GM19463 (cell line): ENCODE results near the gene PLXNB2.
A peak's percentile ranks its signal among the peaks of the same experiment; 100 is the strongest.

Source experiments
- ATAC-seq: cut with Tn5 transposase; IDR thresholded peaks from one replicate; pipeline ENCODE4 v1.9.1; 2021; ENCODE audit warnings: mild to moderate bottlenecking, moderate library complexity; ENCODE audit not compliant: unreplicated experiment

The PLXNB2 gene

DNA sequence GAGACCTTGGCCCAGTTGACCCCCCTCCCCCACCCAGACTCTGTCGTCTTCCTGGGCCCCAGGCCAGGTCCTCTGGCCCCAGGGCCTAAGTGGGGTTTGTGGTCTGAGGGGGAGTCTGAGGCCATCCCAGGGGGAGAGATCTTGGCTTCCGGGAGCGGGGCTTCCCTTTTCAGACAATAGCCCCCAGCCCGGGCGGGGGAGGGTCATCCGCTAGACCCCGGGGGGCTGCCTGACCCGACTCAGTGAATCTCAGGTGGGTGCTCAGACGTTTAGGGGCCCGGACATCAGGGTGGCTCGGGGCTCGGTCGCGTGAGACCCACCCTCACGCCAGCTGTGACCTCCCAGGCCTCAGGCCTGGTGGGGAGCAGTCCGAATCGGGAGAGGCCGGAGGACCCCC, 37.9 kb downstream of the PLXNB2 start:
- no peak for ATAC-seq

DNA sequence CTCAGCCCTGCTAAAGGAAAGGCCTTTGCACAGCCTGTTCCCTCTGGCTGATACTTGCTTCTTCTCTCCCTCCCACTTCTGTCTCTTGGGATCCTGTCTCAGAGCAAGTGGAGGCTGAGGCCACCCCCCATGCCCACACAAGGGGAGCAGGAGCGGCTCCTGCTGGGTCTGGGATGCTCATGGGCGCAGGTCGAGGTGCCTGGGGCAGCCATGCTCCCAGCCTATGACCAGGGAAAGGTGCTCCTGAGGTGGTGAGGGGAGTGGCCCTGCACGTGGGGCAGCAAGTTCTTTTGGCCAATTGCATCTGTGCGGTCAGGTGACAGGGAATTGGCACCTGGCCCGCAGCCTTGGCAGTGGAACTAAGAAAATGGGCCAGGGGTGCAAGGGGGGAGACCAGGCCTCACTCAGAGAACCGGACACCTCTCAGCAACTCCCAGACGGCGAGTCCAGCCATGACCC, 38.8 kb downstream of the PLXNB2 start:
- ATAC-seq = no peak

DNA sequence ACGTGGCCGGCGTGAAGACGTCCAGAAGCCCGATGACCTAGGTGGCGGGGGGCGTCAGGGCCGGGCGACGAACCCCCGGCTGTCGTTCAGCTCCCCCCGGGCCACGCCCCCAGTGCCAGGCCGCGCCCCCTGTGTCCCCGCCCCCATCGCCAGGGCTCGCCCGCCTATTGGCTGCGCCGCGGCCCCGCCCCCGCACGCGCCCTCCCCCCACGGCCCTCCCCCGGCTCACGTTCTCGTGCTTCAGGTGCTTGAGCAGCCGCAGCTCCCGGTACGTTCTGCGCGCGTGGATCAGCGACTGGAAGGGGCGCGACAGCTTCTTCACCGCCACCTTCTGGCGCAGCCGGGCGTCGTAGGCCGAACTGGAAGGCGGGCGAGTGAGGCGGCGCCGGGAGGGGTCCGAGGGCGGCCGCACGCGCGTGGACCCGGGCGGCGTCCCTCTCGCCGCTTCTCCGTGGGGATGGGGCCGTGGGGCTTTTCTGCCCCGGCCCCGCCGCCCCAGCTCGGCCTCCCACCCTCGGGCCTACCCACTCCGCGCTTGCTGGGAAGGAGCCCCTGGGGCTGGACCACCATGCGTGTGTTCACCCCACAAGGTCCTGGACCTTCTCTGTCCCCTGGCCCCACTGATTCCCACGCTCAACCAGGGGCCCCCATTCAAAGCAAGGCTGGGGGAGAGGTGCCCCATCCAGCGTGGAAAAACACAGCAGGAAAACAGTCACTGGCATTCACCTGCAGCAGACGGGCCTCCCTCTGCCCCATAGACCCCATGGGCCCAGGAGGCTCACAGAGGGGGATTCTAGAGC, 39.7 kb downstream of the PLXNB2 start:
- ATAC-seq = no peak

DNA sequence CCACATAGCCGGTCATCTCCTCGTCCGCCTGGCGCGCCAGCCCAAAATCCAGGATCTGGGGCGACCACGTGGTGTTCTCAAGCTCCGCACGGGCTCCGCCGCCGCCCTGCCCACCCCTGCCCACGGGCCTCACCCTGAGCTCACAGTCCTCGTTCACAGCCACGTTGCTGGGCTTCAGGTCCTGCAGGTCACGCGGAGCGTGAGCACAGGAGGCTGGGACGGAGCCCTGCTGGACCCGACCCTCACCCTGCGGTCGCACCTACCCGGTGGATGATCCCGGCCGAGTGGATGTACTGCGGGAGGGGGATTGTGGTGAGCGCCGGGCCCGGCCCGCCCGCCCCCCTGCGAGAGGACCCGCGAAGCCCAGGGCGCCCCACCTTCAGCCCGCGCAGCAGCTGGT, 40.5 kb downstream of the PLXNB2 start:
- no peak for ATAC-seq

DNA sequence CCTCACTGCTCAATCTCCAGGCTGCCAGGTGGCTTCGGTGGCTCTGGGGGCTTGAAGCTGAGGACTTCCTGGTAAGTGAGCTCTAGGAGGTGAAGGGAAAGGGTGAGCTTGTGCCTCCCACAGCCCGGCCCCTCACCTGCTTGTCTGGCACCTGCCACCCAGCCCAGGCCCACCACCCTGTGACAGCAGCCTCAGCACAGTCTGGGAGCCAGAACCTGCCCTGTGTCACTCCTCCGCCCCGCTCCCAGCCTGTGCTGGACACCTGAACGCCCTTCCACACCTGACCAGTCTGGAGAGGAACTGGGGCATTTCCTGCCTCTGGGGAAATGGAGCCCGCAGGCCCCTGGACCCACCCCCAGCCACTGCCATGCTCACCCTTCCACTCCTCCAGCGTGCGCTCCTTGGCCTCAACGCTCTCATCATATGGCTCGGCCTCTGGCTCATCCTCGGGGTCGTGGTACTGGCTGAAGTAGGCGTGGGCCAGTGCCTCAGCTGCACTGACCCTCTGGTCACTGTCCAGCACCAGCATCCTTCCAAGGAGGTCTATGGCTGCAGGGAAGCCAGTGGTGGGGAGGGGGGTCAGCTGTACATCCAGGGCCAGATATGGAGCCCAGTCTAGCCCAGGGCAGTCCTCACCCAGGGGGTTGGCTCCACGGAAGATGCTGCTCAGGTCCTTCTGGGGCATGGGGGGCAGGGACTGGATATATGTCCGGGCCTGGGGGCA, 42.3 kb downstream of the PLXNB2 start:
- ATAC-seq = no peak

DNA sequence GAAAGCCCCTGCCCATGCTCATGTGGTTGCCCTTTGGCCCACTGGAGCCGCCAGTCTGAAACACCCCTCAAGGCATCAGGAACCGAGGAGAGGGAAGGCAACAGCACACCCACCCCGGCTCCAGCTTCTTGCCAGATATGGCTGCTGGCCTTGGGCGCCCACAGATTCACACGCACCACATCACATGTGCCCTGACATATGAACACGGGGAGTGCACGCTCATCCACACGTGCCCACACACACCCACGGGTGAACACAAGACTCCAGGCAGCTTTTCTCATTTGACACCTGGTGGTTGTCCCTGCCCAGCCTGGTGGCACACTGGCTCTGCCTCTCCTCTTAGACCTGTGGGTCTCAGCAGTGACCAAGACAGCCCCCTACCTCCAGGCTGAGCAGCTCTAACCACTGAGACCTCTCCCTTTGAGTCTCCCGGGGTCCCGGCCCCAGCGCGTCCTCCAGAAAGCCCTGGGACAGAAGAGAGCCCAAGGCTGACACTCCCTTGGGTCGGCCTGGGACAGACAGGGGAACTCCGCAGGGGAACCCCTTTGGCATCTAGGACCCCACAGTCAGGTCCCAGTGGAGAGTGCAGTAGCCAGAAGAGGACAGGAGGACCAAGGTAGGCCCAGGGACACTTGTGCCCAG, 43.2 kb downstream of the PLXNB2 start:
- no peak for ATAC-seq

DNA sequence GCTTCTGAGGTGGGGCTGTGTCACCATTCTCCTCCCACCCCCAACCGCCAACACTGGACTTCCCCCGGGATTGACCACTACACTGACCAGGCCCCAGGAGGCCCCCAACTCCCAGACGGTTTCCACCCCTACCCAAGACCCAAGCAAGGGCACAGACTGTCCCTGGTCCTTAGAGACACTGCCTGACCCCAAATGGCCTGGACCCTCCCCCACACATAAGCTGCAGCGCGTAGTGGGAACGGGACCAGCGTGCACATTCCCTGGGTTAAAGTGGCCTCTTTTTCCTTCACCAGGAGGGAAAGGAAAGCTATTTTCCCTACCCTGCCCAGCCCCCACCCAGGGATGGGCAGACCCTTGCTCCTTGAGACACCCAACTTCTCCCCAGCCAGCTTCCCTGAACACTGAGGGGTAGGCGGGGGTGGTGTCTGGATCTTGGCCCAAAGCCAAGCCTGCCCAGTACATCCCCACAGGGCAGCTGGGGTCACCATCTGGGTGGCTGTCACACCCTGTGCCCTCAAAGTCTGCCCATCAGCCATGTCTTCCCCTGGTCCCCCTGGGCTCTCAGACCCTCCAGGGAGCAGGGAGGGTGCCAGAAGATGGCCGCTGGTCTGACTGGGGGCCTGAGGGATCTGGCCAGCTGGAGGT, 44.4 kb downstream of the PLXNB2 start:
- ATAC-seq = no peak

DNA sequence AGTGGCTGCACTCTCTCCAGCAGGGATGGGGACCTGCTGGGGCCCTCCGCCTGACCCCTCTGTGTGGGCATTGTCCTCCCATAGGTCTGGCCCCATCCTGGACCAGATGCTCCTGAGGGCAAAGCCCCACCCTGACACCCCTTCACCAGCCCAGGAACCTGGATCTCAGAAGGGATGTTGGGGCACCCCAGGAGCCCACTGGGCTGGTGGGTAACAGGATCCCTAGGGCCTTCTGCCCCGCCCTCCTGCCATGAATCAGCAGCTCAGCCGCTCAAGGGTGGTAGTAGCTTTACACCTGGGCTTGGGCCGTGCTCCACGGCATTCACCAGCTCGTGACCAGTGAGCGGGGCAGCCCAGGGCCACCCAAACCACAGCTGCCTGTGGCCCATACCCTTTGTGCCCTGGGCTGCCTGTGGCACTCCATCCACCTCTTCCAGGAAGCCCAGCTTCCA, 45.0 kb downstream of the PLXNB2 start:
- ATAC-seq = no peak

DNA sequence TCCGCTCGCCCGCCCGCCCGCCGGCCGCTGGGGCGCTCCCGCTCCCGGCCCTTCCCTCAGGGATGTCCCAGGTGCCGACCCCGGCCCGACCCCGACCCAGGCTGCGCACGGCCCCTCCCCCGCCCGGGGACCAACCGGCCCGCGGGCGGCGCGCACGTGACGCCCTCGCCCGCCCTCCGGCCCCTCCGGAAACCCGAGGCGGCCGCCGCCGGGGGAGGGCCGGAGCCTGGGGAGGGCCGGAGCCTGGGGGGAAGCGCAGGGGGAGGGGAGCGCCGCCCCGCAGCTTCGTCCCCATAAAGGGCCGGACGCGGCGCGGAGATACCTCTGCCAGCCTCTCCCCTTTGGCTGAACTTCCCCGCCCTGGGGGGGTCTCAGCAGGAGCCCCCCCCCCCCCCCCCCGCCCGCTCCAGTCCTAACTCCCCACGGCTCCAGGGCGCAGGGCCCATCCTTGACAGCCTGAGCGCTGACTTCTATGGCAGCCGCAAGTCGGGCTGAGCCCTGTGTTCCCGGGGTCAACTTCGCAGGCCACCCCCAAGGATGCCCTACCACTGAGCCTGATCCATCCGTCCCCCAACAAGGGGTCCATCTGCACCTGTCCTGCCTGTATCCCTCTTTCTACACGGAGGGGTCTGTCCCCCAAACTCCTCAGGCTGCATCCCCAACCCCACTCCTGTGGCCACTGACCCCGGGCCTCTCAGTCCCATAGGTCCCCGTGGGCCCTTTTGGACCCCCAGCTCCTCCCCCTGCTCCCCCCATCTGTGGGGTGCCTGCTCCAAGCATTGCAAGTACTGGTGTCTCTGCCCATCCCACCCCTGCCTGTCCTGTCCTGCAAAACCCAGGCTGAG, 45.6 kb downstream of the PLXNB2 start, which contains the start of gene MAPK12:
Gene MAPK12, minus strand, starts transcription at position 69 of the 845 bp plus-strand sequence. CDS start 174 bp downstream, outside the sequence.
- ATAC-seq = peak; percentile 54

DNA sequence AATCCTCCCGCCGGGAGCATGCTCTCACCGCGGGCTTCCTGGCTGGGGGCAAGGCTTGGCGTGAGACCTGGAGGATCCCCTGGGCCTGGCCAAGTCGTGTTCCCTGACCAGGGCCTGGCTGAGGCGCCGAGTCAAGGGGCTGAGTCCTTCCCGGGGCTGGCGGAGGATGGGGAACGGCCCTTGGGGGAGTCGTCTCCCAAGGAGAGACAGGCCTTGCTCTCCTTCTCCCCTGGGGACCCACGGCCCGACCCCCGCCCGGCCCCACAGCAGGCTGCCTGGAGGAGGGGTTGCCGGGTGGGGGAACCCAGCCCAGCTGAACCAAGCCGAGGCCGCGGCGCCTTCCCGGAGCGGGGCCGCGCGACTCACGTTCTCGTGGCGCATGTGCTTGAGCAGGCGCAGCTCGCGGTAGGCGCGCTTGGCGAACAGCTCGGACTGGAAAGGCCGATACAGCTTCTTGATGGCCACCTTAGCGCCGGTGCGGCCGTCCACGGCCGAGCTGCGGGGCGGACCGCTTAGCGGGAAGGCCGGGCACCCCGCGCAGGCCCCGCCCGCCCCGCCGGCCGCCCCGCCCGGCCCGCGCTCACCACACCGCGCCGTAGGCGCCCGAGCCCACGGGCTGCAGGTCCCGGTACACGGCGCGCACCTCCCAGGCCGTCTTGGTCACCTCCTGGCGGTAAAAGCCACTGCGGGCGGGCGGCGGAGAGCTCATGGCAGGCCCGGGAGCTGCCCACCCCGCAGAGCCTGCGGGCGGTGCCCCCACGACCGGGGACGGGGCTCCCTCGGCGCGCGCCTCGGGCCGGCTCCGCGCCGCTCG, 46.4 kb downstream of the PLXNB2 start:
- ATAC-seq = peak; percentile 28

DNA sequence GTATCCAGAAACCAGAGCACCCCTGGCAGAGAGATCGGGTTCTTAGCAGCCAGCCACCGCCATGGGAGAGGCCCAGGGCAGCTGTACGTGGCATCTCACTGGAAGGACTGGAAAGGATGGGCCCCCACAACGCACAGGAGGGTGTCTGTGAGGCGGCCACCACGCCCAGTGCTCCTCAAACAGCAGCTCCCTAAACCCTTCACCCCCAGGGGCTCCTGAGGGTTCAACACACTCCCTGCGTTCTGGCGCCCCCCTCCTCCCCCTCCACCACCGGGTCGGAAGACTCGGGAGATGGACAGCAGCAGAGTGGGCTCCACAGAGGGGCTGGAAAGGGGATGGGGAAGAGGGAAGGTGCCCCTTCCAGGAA, 47.0 kb downstream of the PLXNB2 start:
- ATAC-seq = no peak

DNA sequence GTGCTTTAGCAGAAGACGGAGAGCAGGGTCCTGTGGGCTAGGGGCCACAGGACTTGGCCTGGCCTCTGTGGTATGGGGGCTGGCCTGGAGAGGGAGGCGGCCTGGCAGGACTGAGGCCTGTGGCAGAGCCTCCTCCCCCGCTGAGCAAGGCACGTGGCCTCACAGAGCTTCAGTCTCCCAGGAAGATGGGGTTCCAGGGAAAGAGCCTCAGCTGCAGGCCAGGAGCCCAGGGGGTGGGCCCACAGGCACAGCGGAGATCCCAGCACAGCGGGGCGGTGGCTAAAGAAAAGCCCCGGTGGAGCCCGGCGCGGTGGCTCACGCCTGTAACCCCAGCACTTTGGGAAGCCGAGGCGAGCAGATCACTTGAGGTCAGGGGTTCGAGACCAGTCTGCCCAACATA, 48.1 kb downstream of the PLXNB2 start:
- ATAC-seq = no peak

DNA sequence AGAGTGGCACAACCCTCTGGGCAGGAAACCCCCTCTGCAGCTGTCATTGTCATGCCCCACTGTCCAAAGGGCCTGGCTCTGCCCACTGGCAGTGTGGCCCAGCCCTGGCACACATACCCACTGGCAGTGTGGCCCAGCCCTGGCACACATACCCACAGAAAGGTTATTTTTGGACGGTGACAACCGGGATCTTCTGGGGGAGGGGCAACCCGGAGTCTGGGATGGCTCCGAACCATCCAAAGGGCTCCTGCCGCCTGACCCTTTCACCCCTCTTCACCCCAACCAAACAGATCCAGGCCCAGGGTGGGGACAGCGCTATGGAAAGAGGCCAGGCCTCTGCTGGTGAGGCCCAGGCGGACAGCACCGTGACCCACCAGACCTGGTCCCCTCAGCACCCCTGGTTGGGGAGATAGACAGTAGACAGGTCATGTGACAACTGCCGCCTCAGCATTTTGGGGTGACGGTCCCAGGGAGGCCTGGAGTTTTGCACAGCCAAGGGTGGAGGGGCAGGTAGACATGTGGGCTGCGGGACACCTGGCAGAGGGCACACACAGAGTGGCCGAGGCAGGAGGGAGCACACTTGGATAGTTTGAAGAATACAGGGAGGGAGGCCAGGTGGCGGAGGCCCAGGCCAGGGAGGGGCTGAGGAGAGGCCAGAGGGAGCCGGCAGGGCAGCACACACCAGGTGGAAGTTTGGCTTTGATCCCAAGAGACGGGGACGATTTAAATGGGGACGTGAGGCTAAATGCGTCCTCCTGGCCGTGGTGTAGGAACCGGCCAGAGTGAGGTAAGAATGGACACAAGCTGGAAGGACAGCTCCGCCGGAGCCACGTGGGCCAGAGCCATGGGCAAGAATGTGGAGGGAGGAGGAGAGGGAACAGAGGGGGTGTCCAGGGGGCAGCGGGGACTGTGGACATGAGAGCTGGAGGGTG, 48.8 kb downstream of the PLXNB2 start:
- ATAC-seq = no peak

DNA sequence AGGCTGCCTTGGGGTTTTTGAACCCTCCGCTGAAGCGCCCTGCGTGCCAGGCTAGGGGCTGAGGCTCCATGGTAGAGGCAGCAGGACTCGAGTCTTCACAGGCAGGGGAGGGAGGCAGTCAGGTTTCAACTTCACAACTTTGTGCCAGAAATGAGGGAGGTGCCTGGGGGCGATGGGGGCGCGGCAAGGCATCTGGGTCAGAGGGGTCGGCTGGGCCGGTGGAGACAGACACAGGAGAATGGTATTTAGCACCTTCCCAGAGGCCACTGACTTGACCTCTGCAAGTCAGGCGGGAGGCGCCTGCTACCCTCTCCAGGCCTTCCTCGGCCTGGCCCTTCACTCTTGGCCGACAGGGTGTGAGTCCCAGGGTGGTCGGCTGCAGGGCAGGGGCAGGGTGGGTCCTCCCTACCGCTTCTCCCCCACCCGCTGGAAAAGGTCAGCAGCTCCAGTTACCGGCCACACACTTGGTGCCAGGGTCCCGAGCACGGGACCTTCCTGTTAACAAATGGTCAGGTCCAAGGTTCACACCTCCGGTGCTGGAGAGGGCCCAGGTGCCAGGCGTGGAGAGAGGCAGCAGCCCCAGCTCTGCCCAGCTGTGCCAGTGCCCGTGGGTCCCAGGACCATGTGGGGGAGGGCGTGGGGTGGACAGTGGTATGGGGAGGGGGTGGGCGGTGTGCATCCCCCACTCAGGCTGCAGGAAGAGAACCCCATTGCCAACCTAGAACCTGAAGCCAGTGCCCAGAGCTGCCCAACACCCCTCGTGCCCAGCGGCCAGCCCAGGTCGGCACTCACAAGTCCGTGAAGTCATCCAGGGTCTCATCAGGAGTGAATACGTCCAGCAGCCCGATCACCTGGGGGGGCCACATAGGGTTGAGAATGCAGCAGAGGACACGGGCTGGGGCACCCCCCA, 49.7 kb downstream of the PLXNB2 start:
- ATAC-seq = no peak

DNA sequence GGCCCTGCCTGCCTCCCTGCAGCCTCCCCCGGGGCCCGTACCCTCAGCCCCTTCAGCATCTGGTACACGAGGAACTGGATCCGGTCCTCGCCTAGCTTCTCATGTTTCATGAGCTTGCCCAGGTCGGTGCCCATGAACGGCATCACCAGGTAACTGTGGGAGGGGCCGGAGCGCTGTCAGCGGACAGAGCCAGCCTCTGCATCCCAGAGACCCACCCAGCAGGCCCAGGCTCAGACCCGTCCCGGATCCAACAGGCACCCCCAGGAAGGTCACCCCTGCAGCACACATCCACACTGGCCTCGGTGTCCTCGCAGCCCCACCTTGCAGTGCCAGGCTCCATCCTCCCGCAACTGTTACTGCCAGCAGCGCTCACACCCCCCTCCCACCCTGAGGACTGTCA, 50.4 kb downstream of the PLXNB2 start:
- no peak for ATAC-seq

DNA sequence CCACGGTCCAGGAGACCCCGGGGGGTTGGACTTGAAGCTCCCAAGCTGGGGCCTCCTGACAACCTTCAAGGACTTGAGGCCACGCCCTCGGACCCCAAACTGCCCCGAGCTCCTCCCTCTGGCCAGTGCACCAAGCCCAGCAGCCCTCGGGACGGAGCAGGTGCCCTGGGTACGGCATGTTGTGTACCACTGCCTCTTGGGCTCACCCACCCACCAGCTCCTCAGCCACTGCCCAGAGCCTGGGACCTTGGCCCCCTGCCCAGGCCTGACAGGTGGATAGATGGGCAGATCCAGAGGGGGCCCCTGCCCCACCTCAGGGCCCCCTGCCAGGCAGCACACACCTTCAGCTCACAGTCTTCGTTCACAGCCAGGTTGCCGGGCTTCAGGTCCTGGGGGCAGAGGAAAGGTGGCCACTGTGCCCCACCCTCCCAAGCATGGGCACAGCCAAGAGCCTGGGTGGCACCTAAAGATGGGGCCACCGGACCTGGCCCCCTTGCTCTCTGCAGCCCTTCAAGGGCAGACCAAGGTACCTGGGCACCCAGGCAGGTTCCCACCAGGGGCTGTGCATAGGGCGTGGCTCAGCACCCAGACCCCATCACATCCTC, 51.1 kb downstream of the PLXNB2 start:
- no peak for ATAC-seq

DNA sequence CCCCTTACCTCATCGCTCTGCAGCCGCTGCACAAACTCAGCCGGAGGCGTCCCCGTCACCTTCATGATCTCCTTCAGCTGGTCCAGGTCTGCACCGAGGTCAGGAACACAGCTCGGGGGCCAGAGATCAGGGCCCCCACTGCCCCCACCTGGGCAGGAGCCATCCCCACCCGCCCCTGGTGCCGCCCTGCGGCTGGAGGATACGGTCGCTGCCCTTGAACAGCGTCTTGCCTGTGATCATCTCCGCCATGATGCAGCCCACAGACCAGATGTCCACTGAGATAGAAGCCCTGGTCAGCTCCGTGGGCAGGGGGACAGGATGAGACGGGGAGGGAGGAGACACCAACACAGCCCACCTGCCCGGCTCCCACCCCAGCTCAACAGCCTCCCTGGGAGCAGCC, 51.8 kb downstream of the PLXNB2 start:
- no peak for ATAC-seq
